Left cardiac atrium (tissue), 4 donors: ENCODE results near the gene HBS1L. TPM values are rescaled to one million over a fixed set of nuclear protein-coding genes. Genes with fewer than 3 reads are reported as not detected.

Experiments
- ATAC-seq, 2 donors: fragments of 200-7000 bp; cut with Tn5 transposase; one replicate each; pipeline ENCODE4 v1.9.1; 2020; ENCODE audit warnings: mild to moderate bottlenecking in 2 of 2, moderate library complexity in 2 of 2
- DNase-seq: peaks from one replicate; pipeline ENCODE4 v3.0.0-alpha.2; 2020
- intact Hi-C, 2 donors: fragments of 100-400 bp; cut with DNase I; formaldehyde crosslinking; loops; one replicate each; pipeline versions ENCODE4 v1.14.1 to v1.15.1; 2022 to 2023
- microRNA-seq, 2 donors: library from miRNA; unstranded; fragments of <30 nt; microRNA quantifications; one replicate each; pipeline ENCODE4 v1.2.0, GENCODE V29; 2020
- total RNA-seq, 2 donors: library from RNA; stranded (reverse); fragmentation: NEBNext Ultra II Directional; extraction: Animal tissue kit (Norgen Biotek cat#: 25700); gene quantifications; one replicate each; pipeline ENCODE4 v1.2.1, GENCODE V29; 2021
- donor health status: DM: no; HTN: yes; CAD: no.
- donor health status: DM: no; HTN: yes; CAD: no; lungs with severe emphysema.
- donor health status: DM: yes; HTN: yes; CAD: no.
- donor health status: Dilated cardiomyopathy.

Gene HBS1L
- total RNA-seq, 2 donors from 2014 or later = 61.3 to 69.5 TPM

DNA sequence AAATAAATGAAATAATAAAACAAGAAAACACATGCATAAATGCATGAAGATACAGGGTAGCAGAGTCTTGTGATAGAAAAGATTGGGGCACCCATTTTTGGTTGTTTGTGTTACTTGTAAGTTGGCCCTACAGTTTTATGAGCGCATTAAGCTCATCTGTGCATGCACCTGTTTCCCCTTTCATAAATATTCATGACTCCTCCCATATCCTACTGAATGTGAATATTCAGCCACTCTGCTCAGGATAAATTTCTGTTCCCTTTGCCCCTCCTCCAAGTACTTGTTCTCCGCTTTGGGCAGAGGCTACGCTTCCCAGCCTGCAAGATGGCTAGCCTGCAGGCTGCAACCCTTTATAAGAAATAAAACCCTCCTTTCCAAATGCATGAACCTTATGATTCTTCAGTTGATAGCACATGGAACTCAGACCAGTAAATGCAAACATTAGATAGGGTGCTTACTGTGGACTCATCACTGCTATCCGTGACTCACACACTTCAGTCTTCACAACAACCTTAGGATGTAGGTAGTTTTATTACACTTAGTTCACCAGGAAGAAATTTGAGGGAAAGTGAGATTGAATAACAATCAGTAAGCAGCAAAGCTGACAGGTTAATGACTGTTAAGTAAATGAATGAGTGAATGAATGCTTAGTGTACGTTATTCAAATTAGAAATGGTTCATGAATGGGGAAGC, 119.7 kb downstream of the HBS1L start:
- intact Hi-C loops = loop anchor here (10.0 kb wide), 2 partner anchors 110 to 780 kb away; no protein-coding TSS in a partner anchor
- no peak for DNase-seq
- no peak for ATAC-seq

GRCh38 chr6:134932535-134933470, 121.8 kb downstream of the HBS1L start:
- intact Hi-C loops = loop anchor here (10.0 kb wide), 2 partner anchors 108 to 778 kb away; no protein-coding TSS in a partner anchor
- DNase-seq = no peak
- no peak for ATAC-seq

- ATAC-seq (no peak), DNase-seq (no peak)
- intact Hi-C loops = loop anchor here (10.0 kb wide), 2 partner anchors 107 to 777 kb away; no protein-coding TSS in a partner anchor
Observed at GRCh38 chr6:134932098-134932497, 122.5 kb downstream of the HBS1L start.

DNA sequence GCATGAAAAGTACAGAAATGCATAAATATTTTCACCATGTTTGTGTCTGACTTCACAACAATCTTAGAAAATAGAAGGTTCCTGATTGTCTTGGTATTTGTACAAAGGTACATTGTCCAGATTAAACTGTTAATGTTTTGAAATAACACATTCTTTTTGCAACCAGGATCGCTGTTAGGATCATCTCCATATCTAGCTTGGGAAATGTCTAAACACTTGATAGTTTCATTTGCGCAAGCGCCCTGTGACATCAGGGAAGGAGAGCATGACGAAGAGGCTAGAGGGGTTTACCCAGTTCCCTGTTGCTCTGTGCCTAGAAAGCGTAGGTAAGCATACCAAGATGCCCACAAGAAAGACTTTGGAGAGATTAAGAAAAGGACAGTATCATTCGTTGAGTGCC, 124.2 kb downstream of the HBS1L start:
- no peak for DNase-seq
- no peak for ATAC-seq
- intact Hi-C loops = loop anchor here (10.0 kb wide), 2 partner anchors 106 to 776 kb away; no protein-coding TSS in a partner anchor

DNA sequence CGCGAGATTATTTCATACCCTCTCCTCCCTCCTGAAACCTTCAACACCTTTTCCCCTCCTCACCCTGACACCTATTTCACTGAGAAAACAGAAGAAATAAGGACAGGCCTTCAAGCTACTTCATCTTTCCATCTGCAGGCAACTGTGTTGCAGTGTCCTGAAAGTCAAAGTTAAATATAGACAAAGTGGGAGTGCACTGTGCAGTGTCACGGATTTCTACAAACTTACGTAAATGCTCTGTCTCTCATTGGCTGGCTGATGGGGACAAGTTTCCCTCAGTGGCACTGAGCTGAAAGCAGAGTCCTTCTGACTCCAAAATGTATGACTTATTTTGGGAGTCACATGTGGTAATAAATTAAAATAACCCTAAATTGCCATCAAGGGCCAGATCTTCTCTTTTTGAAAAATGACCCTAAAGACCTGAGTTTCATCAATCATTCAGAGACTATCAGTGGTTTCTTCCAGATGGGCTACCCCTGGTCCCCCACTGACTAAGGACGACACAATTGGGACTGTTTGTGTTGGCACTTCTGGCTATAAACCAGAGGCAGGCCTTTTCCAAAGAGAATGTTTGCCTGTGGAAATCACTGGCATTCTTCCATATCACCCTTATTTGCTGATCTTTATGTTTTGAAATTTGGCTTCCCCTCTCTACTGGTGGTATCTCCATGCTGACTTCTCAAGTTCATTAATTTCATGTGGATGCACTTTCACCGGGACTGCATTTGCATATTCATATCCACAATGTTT, 126.3 kb downstream of the HBS1L start:
- peak in 1 of 2 donors; percentile 78 for ATAC-seq
- intact Hi-C loops = no loop called here

GRCh38 chr6:134925800-134926199, 128.8 kb downstream of the HBS1L start:
- DNase-seq (no peak), ATAC-seq (peak in 1 of 2 donors; percentile 94)
- intact Hi-C loops = no loop called here

More for the DNA sequence above, 126.3 kb downstream of the HBS1L start:
- no peak for DNase-seq

DNA sequence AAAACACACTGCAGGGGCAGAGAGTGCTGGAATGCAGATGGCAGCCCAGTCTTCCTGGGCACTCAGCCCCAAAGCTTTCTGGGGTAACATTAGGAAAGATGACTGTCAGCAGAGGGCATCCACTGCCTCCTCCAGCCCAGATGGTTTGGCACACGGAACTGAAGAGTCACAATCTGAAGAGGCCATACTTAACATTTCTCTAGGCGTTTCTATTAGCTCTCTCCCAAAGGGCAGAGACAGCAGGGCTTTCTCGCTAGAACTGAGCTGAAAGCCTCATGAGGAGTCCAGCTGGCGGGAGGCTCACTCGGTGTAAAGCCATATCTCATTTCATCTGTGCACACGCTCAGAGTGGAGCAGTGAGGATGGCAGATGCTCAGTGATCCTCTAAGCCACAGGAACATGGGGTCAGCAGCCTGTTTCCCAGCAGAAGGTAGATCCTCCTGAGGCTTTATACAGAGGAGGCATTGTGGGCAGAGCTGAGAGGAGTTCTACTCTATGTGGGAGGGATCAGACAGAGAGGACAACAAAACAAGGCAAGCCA, 132.8 kb downstream of the HBS1L start:
- peak in 1 of 2 donors; percentile 53 for ATAC-seq
- intact Hi-C loops = no loop called here
- DNase-seq = no peak

DNA sequence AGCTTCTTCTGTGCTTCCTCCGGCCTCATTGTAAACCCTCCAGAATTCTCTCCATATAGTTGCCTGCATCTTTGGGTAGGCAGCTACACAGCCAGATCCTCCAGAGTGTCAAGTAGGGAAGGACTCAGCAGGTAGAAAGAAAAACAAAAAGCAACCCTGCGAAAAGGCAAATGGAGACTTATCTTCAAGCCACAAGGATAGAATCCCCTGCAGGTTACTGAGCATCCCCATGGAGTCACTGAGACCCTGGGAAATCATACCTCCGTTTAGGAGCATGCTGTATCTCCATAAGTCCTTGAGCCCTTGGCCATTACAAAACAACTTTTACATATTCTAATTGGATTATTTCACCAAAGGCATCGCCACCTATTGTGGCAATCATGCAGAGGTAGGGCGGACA, 133.3 kb downstream of the HBS1L start:
- DNase-seq (no peak), ATAC-seq (no peak)
- intact Hi-C loops = no loop called here

DNA sequence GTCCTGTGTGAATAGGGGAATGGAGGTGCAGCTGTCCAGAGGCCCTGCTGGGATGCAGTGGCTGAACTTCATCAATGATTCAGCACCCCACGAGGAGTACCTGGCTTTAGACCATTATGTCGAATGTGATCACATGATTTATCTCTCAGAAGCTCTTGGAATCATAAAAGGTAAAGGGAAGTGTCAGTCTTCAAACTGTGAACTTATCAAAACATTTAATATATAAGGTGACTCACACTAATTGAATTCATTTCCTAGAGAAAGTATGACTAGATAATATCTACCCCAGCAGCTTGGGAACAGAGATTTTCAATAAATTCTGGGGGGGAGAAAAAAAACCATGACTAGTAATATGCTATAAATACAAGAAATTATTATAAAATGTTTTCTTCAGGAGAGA, 134.2 kb downstream of the HBS1L start:
- ATAC-seq (peak in 1 of 2 donors; percentile 23), DNase-seq (no peak)
- intact Hi-C loops = no loop called here

DNA sequence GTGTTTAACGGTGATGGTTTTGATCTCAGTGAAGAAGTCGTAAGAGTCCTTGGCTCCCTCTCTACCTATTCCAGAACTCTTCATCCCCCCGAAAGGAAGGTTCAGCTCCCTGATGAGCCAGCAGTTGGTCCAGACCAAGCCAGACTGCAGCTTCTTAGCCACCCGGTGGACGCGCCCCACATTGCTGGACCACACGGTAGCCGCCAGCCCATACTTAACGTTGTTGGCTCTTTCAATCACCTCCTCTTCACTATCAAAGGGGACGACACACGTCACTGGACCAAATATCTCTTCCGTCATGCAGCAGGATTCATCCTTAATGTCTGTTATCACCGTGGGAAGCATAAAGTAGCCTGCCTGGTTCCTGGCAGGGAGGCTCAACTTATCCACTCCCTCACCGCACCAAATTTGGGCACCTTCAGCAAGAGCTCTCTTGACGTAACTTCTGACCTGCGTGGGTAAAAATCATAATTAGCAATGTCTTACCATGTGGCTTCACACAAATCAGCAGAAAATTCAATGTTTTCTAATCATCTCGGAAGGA, 136.1 kb downstream of the HBS1L start:
- peak in 1 of 2 donors; percentile 87 for ATAC-seq
- DNase-seq = no peak
- intact Hi-C loops = no loop called here

DNA sequence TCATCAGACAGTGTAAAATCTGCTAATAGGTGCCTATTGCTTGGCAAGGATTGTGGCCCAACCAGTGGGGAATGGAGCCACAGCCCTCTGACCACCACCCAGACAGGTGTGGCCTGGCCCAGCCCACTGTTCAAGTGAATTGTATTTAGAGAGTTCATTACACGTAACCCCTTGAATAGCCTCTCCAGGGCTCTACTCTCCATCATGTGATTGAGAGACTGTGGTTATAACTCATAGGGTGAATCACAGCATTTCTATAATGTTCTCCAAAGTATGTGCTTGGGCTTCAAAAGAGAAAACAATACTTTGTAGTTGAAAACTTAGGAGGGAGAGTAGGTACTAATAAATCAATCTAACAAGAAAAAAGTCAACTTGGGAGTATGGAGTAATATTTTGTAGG, 143.1 kb downstream of the HBS1L start:
- intact Hi-C loops = no loop called here
- ATAC-seq (peak in 1 of 2 donors; percentile 3), DNase-seq (no peak)

DNA sequence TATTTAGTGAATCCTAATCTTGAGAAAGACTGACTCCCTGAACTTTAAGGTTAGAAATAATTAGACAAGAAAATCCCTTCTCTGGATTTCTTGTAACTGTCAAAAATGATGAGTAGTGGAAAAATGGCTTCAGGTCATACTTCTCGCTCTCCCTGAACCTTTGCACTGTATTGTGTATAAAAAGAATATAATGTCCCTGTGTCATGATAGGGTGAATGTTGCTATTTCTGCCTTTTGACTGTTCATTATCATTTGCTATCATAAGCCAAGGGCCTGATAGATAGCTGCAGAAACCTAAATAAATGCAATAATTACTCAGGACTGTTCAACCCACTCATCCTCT, 144.1 kb downstream of the HBS1L start:
- peak in 1 of 2 donors; percentile 7 for ATAC-seq
- intact Hi-C loops = no loop called here
- no peak for DNase-seq

Small RNA genes within 50 kb of the gene (microRNA-seq; reads per million reads assigned to microRNA genes)
- gene MIR3662 = 0 reads per million in 2 donors

Other genes starting within 250 kb of the HBS1L start
- under 1 TPM; 0.41 to 0.55 TPM for gene ALDH8A1, start 104.7 kb downstream of the HBS1L start, total RNA-seq
- gene MYB, start 126.5 kb upstream of the HBS1L start, total RNA-seq = under 1 TPM in 1 of 2 donors, not detected in 1; 0.24 TPM